Measurements from ENCODE around the gene PHF21B.
A peak's percentile ranks its signal among the peaks of the same experiment; 100 is the strongest.
"Not testable (repeated sequence)": the region's sequence is repeated elsewhere in the genome, so short reads cannot be mapped to it uniquely, and the experiment has no call there.

The PHF21B gene

GRCh38 chr22:44962741-44963454, 46.9 kb downstream of the PHF21B start:
- DNase-seq (ENCODE audit: low spot score) = no peak
- in situ Hi-C loops (cut with MboI; ENCODE audit: low sequenced_read_pairs, unreplicated experiment) = no loop called here
- TF ChIP-seq, protein P1, sequence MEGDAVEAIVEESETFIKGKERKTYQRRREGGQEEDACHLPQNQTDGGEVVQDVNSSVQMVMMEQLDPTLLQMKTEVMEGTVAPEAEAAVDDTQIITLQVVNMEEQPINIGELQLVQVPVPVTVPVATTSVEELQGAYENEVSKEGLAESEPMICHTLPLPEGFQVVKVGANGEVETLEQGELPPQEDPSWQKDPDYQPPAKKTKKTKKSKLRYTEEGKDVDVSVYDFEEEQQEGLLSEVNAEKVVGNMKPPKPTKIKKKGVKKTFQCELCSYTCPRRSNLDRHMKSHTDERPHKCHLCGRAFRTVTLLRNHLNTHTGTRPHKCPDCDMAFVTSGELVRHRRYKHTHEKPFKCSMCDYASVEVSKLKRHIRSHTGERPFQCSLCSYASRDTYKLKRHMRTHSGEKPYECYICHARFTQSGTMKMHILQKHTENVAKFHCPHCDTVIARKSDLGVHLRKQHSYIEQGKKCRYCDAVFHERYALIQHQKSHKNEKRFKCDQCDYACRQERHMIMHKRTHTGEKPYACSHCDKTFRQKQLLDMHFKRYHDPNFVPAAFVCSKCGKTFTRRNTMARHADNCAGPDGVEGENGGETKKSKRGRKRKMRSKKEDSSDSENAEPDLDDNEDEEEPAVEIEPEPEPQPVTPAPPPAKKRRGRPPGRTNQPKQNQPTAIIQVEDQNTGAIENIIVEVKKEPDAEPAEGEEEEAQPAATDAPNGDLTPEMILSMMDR (IDR thresholded peaks at IDR 0.05; ENCODE audit: borderline replicate concordance, control extremely low read depth, extremely low read depth, insufficient read depth, missing control alignments) = no peak

- DNase-seq (ENCODE audit: low spot score); in situ Hi-C loops (cut with MboI; ENCODE audit: low sequenced_read_pairs, unreplicated experiment): not testable (repeated sequence)
These were observed 48.1 kb downstream of the PHF21B start for GRCh38 chr22:44961682-44962081.

GRCh38 chr22:44956840-44957767, 52.7 kb downstream of the PHF21B start:
- TF ChIP-seq, protein P1 (IDR thresholded peaks at IDR 0.05; ENCODE audit: borderline replicate concordance, control extremely low read depth, extremely low read depth, insufficient read depth, missing control alignments) = no peak
- in situ Hi-C loops (cut with MboI; ENCODE audit: low sequenced_read_pairs, unreplicated experiment) = no loop called here
- no peak for DNase-seq (ENCODE audit: low spot score)

GRCh38 chr22:44955102-44955501, 54.7 kb downstream of the PHF21B start:
- peak; percentile 68 for DNase-seq (ENCODE audit: low spot score)
- in situ Hi-C loops (cut with MboI; ENCODE audit: low sequenced_read_pairs, unreplicated experiment) = no loop called here
- TF ChIP-seq, protein P1 (IDR thresholded peaks at IDR 0.05; ENCODE audit: borderline replicate concordance, control extremely low read depth, extremely low read depth, insufficient read depth, missing control alignments) = no peak

- in situ Hi-C loops (cut with MboI; ENCODE audit: low sequenced_read_pairs, unreplicated experiment) = no loop called here
- TF ChIP-seq, protein P1 (IDR thresholded peaks at IDR 0.05; ENCODE audit: borderline replicate concordance, control extremely low read depth, extremely low read depth, insufficient read depth, missing control alignments) = no peak
- peak; percentile 56 for DNase-seq (ENCODE audit: low spot score)
These were observed 55.7 kb downstream of the PHF21B start for GRCh38 chr22:44954149-44954548.

GRCh38 chr22:44952863-44953746, 56.7 kb downstream of the PHF21B start:
- in situ Hi-C loops (cut with MboI; ENCODE audit: low sequenced_read_pairs, unreplicated experiment) = no loop called here
- no peak for DNase-seq (ENCODE audit: low spot score)
- TF ChIP-seq, protein P1 (IDR thresholded peaks at IDR 0.05; ENCODE audit: borderline replicate concordance, control extremely low read depth, extremely low read depth, insufficient read depth, missing control alignments) = no peak

Data from GM13976 (cell line).